ENCODE data around the gene CTBP2. TPM values are rescaled to one million over a fixed set of nuclear protein-coding genes. Genes with fewer than 3 reads are reported as not detected.

The CTBP2 gene
- total RNA-seq, 4 donors from 2014 or later = 69.7 to 125 (median 84.7) TPM

DNA sequence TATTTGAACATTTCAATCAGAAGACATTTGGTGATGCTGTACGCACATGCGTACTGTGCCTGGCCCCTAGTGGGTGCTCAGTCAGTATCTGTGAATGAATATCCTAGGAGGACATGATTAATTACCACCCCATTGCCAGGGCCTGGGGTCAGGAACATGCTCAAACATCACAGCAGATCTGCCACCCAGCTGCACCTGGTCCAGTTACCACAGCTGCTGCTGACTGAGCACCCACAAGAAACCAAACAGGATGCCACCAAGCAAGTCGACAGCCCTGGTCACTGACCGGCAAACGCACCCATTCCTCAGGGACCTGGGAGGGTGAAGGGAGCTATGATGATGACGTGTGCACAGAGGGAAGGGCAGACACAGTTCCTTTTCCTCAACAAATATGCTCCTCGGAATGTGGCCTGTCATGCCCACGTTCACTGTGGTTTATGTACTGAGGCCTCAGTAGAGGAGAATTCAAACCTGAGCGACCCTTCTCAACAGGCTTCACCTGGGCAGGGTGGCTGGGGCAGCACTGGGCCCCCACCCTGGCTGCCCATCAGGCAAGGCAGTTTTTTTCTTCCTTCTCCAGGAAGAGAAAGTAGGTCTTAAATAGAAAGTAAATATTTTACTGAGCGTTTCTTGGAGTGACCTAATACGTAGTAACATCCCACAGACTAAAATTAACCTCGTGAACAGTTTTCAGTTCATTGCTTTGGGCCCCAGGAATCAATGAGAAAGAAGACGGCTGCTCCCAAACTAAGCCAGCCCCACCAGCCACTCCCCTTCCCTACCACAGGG is 13.4 kb downstream of the CTBP2 start:
- H3K9me3 ChIP-seq = no peaks in the 10 kb centered on the region
- no peak for DNase-seq (ENCODE audit: extremely low spot score)
- peak overlapping the region in 3 of 4 donors; percentile 2 to 22 (median 8) for H3K4me3 ChIP-seq
- peaks cover 0 to 12% (median 5%) of the 10 kb centered on the region in 4 donors for H3K36me3 ChIP-seq
- intact Hi-C loops (cut with DNase I) = loop anchor here (5.0 to 10.0 kb wide), 2 partner anchors 55 to 152 kb away; no protein-coding TSS in a partner anchor
- H3K27me3 ChIP-seq = no peaks in the 10 kb centered on the region
- H3K4me1 ChIP-seq = peaks cover 76 to 100% (median 97%) of the 10 kb centered on the region in 4 donors
- TF ChIP-seq POLR2A (IDR thresholded peaks at IDR 0.05; ENCODE audit: low read depth) (no peak), POLR2AphosphoS5 (IDR thresholded peaks at IDR 0.05) (peak; percentile 40 to 67), EP300 (IDR thresholded peaks at IDR 0.05) (peak; percentile 34)
- TF ChIP-seq, protein P1, sequence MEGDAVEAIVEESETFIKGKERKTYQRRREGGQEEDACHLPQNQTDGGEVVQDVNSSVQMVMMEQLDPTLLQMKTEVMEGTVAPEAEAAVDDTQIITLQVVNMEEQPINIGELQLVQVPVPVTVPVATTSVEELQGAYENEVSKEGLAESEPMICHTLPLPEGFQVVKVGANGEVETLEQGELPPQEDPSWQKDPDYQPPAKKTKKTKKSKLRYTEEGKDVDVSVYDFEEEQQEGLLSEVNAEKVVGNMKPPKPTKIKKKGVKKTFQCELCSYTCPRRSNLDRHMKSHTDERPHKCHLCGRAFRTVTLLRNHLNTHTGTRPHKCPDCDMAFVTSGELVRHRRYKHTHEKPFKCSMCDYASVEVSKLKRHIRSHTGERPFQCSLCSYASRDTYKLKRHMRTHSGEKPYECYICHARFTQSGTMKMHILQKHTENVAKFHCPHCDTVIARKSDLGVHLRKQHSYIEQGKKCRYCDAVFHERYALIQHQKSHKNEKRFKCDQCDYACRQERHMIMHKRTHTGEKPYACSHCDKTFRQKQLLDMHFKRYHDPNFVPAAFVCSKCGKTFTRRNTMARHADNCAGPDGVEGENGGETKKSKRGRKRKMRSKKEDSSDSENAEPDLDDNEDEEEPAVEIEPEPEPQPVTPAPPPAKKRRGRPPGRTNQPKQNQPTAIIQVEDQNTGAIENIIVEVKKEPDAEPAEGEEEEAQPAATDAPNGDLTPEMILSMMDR (IDR thresholded peaks at IDR 0.05) = no peak
- H3K27ac ChIP-seq (replicated peaks in 1 of 4) = peak overlapping the region; percentile 95 to 99 (median 98)
- 42% methylated on average over 8 of the region's 13 CpGs for WGBS

DNA sequence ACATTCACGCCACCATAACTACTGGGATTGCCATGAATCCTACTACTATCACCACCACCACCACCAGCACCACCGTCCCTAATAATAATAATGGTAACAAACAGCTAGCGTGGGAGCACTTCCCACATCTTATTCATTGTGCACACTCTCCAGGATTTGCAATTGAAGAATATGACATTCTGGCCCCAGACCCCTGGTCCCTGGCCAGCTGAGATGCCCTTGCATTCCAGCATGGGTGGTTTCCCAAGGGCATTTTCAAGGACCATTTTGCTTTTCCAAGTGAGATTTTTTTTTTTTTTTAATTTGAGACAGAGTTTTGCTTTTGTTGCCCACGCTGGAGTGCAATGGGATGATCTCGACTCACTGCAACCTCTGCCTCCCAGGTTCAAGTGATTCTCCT is 14.7 kb downstream of the CTBP2 start:
- peaks cover 74 to 99% (median 97%) of the 10 kb centered on the region in 4 donors for H3K4me1 ChIP-seq
- WGBS = 96% methylated on average over 5 of the region's 5 CpGs
- DNase-seq (ENCODE audit: extremely low spot score) = no peak
- H3K27ac ChIP-seq (replicated peaks in 1 of 4) = peak overlapping the region; percentile 95 to 99 (median 98)
- intact Hi-C loops (cut with DNase I) = loop anchor here (5.0 to 10.0 kb wide), 2 partner anchors 53 to 151 kb away; no protein-coding TSS in a partner anchor
- no peak for TF ChIP-seq POLR2AphosphoS5 (IDR thresholded peaks at IDR 0.05)
- TF ChIP-seq EP300 (IDR thresholded peaks at IDR 0.05) = no peak
- TF ChIP-seq, protein P1 (IDR thresholded peaks at IDR 0.05) = no peak
- TF ChIP-seq POLR2A (IDR thresholded peaks at IDR 0.05; ENCODE audit: low read depth) = no peak
- no peaks in the 10 kb centered on the region for H3K27me3 ChIP-seq
- H3K36me3 ChIP-seq = peaks cover 0 to 8% (median 3%) of the 10 kb centered on the region in 4 donors
- no peak overlapping the region for H3K4me3 ChIP-seq
- H3K9me3 ChIP-seq = no peaks in the 10 kb centered on the region

DNA sequence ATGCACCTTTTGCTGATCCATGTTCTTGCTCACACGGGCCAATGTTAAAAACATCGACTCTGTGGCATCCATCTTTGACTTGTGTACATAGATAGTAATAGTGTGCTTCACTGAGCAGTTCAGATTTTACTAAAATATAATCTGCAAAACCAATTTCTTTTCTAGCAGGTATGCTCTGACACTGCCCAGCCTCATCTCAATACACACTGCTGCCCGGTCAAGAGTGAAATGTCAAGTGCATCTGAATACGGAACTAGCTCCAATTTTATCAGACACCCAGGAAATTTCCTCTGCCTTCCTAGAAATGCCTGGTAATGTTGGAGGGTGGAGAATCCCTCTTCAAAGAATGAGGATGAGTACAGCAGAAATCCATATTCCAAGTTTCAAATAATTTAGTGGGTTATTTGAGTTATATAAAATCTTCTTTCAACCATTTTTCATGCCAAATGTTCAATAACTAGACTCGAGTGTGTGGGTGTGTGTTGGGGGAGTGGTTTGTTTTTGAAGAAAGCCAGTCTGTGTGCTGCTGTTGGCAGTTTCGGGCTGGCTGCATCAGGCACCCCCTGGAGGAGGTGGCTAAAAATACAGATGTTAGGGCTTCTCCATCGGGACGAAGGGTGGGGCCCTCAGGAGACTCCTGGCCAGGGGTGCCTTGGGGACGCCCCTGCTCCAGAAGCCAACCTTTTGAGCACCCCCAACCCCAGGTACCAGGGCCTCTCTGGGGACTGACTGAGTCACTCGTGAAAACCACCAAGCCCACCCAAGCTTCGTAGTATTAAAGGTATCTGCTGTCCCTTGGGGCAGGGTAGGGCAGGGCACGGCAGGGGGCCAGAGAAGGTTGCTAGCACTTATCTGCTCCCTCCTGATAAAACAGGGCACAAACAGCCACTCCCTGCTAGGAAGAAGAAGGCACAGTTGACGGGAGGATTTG is 15.4 kb downstream of the CTBP2 start:
- intact Hi-C loops (cut with DNase I) = loop anchor here (5.0 to 10.0 kb wide), 2 partner anchors 53 to 150 kb away; no protein-coding TSS in a partner anchor
- Histone ChIP-seq H3K9me3 (no peaks in the 10 kb centered on the region), H3K4me3 (no peak overlapping the region), H3K36me3 (peaks cover 0 to 8% (median 3%) of the 10 kb centered on the region in 4 donors), H3K27me3 (no peaks in the 10 kb centered on the region), H3K27ac (replicated peaks in 1 of 4) (peak overlapping the region; percentile 95 to 99 (median 98)), H3K4me1 (peaks cover 68 to 100% (median 94%) of the 10 kb centered on the region in 4 donors)
- 34% methylated on average over 8 of the region's 13 CpGs for WGBS
- TF ChIP-seq, protein P1 (IDR thresholded peaks at IDR 0.05) = peak; percentile 48 to 62 (median 57)
- no peak for TF ChIP-seq POLR2AphosphoS5 (IDR thresholded peaks at IDR 0.05)
- no peak for DNase-seq (ENCODE audit: extremely low spot score)

DNA sequence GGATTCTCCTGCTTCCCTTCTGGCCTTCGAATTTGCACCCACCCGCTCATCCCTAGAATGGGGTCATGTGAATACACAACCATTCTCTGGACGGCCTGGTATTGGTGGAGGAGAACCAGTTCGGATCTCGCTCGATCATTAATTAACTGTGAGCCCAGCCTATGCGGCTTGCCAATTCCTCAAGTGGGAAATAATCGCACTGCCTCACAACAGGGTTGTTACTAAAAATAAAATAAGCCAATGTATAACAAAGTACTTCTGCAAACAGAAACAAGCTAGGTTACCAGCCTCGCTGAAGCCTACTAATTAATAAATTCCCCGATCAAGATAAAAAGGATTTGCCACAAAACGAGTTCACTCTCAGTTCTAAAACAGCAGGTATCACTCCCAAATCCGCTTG is 16.2 kb downstream of the CTBP2 start:
- Histone ChIP-seq H3K36me3 (peaks cover 0 to 8% (median 3%) of the 10 kb centered on the region in 4 donors), H3K4me1 (peaks cover 60 to 95% (median 89%) of the 10 kb centered on the region in 4 donors), H3K27ac (replicated peaks in 1 of 4) (peak overlapping the region; percentile 20 to 99 (median 96)), H3K27me3 (no peaks in the 10 kb centered on the region), H3K9me3 (no peaks in the 10 kb centered on the region), H3K4me3 (no peak overlapping the region)
- intact Hi-C loops (cut with DNase I) = loop anchor here (10.0 kb wide), 1 partner anchor 149 kb away; no protein-coding TSS in a partner anchor
- 40% methylated on average over 12 of the region's 12 CpGs for WGBS
- TF ChIP-seq POLR2A (IDR thresholded peaks at IDR 0.05; ENCODE audit: low read depth) = no peak
- TF ChIP-seq EP300 (IDR thresholded peaks at IDR 0.05) = no peak
- TF ChIP-seq, protein P1 (IDR thresholded peaks at IDR 0.05) = no peak
- TF ChIP-seq POLR2AphosphoS5 (IDR thresholded peaks at IDR 0.05) = no peak
- DNase-seq (ENCODE audit: extremely low spot score) = no peak
